ENCODE results near the gene CEMIP.

CEMIP gene

GRCh38 chr15:80855206-80855605, 76.0 kb downstream of the CEMIP start:
- ATAC-seq, result no peak

GRCh38 chr15:80856400-80856799, 77.2 kb downstream of the CEMIP start:
- ATAC-seq, result no peak

GRCh38 chr15:80856809-80857377, 77.7 kb downstream of the CEMIP start:
- ATAC-seq, result no peak

GRCh38 chr15:80861731-80862170, 82.6 kb downstream of the CEMIP start:
- ATAC-seq, result no peak

- no peak for ATAC-seq
These were observed 85.5 kb downstream of the CEMIP start for GRCh38 chr15:80864666-80865065.

GRCh38 chr15:80866936-80867335, 87.8 kb downstream of the CEMIP start:
- no peak for ATAC-seq

- no peak for ATAC-seq
These were observed 91.2 kb downstream of the CEMIP start for GRCh38 chr15:80870366-80870765.

- no peak for ATAC-seq
These were observed 91.7 kb downstream of the CEMIP start for GRCh38 chr15:80870893-80871292.

GRCh38 chr15:80871858-80872257, 92.7 kb downstream of the CEMIP start:
- no peak for ATAC-seq

- ATAC-seq, result no peak
These were observed 94.3 kb downstream of the CEMIP start for GRCh38 chr15:80873366-80873952.

GRCh38 chr15:80875568-80876347, 96.6 kb downstream of the CEMIP start:
- no peak for ATAC-seq

GRCh38 chr15:80876348-80876674, 97.1 kb downstream of the CEMIP start:
- ATAC-seq, result no peak

- no peak for ATAC-seq
These were observed 99.2 kb downstream of the CEMIP start for GRCh38 chr15:80878242-80878866.

- no peak for ATAC-seq
These were observed 99.7 kb downstream of the CEMIP start for GRCh38 chr15:80878867-80879250.

- ATAC-seq, result no peak
These were observed 100.9 kb downstream of the CEMIP start for GRCh38 chr15:80880086-80880485.

GRCh38 chr15:80883641-80884040, 104.5 kb downstream of the CEMIP start:
- ATAC-seq, result no peak

- ATAC-seq, result no peak
These were observed 105.9 kb downstream of the CEMIP start for GRCh38 chr15:80885016-80885579.

- ATAC-seq, result no peak
These were observed 108.0 kb downstream of the CEMIP start for GRCh38 chr15:80887148-80887547.

- no peak for ATAC-seq
These were observed 109.7 kb downstream of the CEMIP start for GRCh38 chr15:80888846-80889245.

GRCh38 chr15:80890341-80891005, 111.3 kb downstream of the CEMIP start:
- no peak for ATAC-seq

GRCh38 chr15:80891006-80891405, 111.8 kb downstream of the CEMIP start:
- no peak for ATAC-seq

GRCh38 chr15:80892414-80892813, 113.2 kb downstream of the CEMIP start:
- no peak for ATAC-seq

- no peak for ATAC-seq
These were observed 114.6 kb downstream of the CEMIP start for GRCh38 chr15:80893777-80894176.
